ENCODE measurements around the gene EIF4E3. TPM values are rescaled to one million over a fixed set of nuclear protein-coding genes. Genes with fewer than 3 reads are reported as not detected.

The EIF4E3 gene
- total RNA-seq, 1 experiment from 2014 or later, result 4.7 TPM

GRCh38 chr3:71629289-71629688 lies 95.9 kb downstream of the EIF4E3 start:
- in situ Hi-C loops (cut with HindIII; ENCODE audit: low pct_unique_long_range_greater_than_20kb, low sequenced_read_pairs), result no loop called here
- no peak for DNase-seq (ENCODE audit: low read depth)

DNA sequence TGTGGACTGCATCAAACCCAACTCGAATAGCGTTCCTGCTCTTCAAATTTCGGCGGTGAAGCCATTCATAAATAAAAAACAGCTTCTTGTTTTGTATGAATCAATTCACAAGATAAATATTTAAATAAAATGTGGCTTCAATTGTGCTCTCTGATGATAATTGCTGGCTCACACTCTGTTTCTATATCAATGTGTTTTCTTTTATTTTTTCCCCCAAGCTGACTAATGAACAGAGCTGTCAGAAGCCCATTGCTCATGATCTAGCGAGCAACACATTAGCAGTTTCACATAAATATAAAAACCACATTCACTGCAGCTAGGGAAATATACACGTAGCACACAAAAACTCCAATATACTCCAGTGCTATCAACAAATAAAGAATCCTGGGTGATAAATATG lies 96.7 kb downstream of the EIF4E3 start:
- in situ Hi-C loops (cut with HindIII; ENCODE audit: low pct_unique_long_range_greater_than_20kb, low sequenced_read_pairs), result no loop called here
- DNase-seq (ENCODE audit: low read depth), result no peak

DNA sequence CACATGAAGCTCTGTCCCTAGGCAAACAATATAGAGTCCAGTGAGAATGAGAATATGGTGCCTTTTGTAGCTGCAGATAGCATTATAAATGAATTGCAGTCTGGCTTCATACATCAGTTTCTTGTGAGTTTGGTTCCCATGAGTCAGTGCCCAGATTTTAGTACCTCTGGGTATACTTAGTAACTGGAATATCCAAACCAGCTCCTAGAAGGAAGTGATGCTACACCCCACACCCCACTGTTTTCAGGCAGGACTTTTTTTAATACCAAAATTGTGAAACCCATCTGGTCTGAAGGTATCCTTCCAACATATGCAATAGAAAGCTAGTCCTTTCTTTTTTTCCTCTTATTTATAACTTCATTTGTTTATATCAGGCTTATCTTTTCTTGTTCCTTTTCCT lies 99.5 kb downstream of the EIF4E3 start:
- in situ Hi-C loops (cut with HindIII; ENCODE audit: low pct_unique_long_range_greater_than_20kb, low sequenced_read_pairs), result no loop called here
- no peak for DNase-seq (ENCODE audit: low read depth)

Other genes starting within 250 kb of the EIF4E3 start
- gene FOXP1, start 141.7 kb downstream of the EIF4E3 start, total RNA-seq (2014; rRNA removed; shearing (Covaris generic); ENCODE audit: low replicate concordance), result 31.8 and 39.5 TPM in 2 replicates
- gene GPR27, start 28.5 kb upstream of the EIF4E3 start, total RNA-seq (2014; rRNA removed; shearing (Covaris generic); ENCODE audit: low replicate concordance), result 9.0 and 12.1 TPM in 2 replicates
- not detected in 2 replicates for gene PROK2, start 59.7 kb upstream of the EIF4E3 start, total RNA-seq (2014; rRNA removed; shearing (Covaris generic); ENCODE audit: low replicate concordance)